HG03439 (cell line): ENCODE results near the gene LTV1.
"Not testable (repeated sequence)": the region's sequence is repeated elsewhere in the genome, so short reads cannot be mapped to it uniquely, and the experiment has no call there.

ENCODE experiments used
- ATAC-seq: cut with Tn5 transposase; IDR thresholded peaks from one replicate; pipeline ENCODE4 v1.9.1; 2021; ENCODE audit warnings: mild to moderate bottlenecking, moderate library complexity; ENCODE audit not compliant: unreplicated experiment

Gene LTV1

DNA sequence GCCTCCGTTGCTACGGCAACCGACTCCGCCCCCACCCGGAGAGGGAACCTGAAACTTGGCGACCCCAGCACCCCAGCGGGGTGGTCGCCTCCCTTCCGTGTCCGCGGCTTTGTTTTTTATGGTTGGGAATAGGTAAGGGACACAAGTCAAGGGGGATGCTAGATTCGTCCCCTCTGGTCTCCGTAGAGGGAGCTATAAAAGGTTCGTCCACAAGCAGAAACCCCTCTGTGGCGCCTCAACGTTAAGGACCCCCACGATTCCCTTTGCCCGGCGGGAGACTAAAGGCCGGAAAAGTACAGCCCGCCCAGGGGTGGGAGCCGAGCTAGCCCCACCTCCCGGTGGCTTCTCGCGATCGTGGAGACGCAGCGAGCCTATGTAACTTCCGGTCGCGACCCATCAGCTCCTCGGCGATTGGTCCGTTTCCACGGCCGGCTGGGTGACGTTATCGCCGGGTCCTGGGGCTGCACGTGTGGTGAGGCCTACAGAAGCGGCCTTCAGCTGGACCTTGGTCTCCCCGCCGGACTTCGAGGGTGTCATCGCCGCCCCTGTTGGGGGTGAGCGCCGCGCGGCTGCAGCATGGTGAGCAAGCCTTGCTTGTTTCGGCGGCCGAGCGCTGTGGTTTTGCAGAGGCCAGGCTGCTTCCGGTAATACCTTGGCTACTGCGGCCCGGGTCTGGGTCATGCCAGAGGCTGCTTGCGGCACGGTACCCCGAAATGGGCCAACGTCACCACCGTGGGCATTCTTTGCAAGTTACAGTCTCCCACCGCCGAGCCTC lies at the start of gene LTV1:
TSS of gene LTV1 (plus strand) at position 437 of the 775 bp plus-strand sequence. CDS start at position 577, 140 bp downstream.
- ATAC-seq: peak; percentile 100

DNA sequence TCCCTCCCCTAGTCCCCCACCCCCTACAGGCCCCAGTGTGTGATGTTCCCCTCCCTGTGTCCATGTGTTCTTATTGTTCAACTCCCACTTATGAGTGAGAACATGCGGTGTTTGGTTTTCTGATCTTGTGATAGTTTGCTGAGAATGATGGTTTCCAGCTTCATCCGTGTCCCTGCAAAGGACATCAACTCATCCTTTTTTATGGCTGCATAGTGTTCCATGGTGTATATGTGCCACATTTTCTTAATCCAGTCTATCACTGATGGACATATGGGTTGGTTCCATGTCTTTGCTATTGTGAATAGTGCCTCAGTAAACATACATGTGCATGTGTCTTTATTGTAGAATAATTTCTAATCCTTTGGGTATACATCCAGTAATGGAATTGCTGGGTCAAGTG lies 46.6 kb upstream of the LTV1 start:
- not testable (repeated sequence) for ATAC-seq

DNA sequence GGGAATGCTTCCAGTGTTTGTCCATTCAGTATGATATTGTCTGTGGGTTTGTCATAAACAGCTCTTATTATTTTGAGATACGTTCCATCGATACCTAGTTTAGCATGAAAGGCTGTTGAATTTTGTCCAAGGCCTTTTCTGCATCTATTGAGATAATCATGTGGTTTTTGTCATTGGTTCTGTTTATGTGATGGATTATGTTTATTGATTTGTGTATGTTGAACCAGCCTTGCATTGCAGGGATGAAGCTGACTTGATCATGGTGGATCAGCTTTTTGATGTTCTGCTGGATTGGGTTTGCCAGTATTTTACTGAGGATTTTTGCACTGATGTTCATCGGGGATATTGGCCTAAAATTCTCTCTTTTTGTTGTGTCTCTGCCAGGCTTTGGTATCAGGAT lies 44.7 kb upstream of the LTV1 start:
- not testable (repeated sequence) for ATAC-seq

- no peak for ATAC-seq
These were observed 40.1 kb upstream of the LTV1 start for GRCh38 chr6:143802833-143803565.

DNA sequence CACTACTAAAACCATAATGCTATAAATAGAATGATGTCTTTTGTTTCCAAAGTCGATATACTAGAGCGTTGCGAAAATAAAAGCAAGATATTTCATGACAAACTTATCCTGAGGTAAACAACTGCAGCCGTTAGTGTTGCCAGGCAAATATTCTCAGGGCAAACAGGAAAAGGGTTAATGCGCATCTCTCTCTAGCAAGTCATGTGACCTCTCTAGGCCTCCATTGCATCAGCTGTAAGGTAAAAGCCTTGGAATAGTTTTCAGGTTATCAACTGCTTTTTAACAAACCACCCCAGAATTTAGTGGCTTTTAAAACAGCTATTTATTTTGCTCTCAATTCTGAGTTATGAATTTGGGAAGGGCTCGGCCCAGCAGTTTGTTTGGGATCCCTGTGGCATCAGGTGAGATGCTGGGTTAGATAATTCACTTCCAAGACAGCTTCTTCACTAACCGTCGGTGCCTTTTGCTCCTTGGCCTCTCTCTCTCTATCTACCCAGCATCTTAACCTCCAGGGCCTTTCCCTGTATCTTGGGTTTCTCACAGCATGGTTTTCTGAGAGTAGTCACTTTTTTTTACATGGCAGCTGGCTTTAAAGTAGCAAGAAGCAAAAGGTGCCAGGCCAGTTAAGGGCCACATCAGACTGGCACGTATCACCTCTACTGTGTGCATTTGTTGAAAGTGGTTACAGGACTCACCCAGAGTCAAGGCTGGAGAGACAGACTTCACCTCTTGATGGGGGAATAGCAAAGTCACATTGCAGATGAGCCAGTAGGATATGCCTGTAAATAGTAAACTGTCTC lies 39.2 kb upstream of the LTV1 start:
- no peak for ATAC-seq

DNA sequence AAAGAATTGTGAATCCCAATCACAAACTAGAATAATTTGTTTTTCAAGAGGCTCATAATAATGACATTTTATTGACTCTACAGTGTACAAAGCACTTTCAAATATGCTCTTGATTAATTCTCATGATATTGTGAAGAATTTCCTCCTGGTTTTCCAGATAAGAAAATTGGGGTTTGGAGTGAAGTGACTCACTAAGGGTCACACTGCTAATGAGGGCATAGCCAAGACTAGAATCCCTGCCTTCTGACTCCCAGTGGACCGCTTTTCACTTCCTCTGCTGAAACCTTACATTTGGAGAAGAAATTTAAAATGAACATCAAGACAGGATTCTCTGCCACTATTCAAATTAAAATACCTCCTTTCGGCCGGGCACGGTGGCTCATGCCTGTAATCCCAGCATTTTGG lies 38.3 kb upstream of the LTV1 start:
- ATAC-seq: no peak

- ATAC-seq: no peak
These were observed 36.6 kb upstream of the LTV1 start for GRCh38 chr6:143806282-143807102.

DNA sequence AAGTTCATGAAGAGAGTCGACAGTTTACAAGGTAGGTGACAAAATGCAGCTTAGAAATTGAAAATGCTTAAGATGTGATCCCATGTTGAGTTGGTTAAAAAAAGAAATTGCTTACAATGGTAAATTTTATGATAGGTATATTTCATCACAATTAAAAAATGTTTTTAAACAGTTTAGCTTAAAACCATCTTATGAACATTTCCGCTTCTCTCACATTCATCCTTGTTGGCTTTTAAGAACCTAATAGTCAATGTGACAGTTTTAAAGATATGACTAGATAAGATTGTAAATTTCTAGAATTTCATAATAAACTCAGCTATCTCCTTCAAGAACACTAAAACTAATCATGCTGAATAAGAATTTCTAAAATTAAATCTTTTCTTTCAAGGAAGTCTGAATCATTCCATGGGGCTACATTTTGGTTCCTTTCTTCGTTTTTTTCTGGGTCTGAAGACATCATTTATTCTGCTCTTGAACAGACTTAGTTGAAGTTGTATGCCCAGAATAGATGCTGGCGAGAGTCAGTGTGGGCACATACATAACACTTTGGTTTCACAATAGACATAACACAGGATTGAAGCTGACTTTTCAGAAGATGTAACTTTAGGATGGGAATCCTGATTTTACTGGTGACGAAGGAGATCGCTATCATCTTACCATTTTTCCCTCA lies 35.9 kb upstream of the LTV1 start:
- ATAC-seq: no peak

DNA sequence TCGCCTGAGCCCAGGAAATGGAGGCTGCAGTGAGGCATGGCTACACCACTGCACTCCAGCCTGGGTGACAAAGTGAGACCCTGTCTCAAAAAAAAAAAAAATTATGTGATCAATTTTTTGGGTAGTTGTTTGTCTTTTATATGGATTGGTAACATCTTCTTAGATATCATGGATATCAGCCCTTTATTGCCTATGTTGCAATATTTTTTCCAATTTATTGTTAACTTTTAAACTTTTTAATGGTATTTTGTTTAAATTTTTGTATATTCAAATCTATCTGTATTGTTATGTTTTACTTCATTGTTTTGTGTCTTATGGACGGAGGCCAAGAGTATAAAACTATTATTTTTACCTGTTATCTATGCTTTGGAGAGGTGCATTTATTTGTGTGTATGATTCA lies 32.4 kb upstream of the LTV1 start:
- ATAC-seq: no peak

DNA sequence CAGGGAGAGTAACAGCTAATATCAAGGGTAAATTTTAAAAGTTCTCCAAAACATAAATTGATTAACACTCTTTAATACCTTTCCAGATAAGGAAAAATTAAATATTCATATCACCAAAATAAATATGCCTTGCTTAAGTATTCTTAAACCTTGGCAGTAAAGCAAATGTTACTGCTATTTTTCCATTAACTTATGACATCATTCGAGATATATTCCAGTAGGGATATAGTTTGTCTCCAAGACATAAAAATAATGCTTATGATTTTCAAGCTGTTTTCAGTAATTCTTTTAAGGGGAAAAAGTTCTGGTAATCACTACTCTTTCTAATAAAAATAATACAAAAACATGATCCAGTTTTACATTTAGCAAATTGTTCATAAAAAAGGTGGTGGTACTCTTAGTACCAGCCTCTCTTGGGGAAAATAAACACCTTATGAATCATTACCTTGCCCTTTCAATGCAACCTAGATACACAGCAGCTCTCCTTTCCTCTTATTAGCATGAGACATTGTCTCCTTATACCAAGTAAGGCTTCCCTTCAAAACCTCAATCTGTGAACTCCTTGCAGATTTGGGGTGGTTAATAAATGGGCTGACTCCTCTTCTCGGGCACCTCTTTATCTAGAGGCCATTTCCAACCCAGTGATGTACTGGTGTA lies 31.5 kb upstream of the LTV1 start:
- ATAC-seq: no peak

- ATAC-seq: no peak
These were observed 25.5 kb upstream of the LTV1 start for GRCh38 chr6:143817621-143818020.

DNA sequence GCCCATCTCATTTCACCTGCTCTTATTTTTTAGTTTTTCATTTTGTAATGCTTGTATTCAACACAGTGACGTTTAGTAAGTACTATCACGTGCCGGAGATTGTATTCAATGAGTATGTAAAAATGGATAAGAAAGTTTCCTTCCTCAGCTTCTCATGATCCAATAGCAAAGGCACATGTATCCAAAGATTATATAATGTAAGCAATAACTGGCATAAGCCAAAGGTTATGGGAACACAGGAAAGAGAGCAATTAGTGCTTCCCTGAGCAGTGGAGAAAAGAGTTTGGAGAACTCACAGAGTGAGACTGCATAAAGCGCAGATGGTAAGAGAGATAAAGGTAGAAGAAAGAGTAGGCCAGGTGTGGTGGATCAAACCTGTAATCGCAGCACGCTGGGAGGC lies 21.8 kb upstream of the LTV1 start:
- no peak for ATAC-seq

- ATAC-seq: no peak
These were observed 20.5 kb upstream of the LTV1 start for GRCh38 chr6:143822584-143823024.

DNA sequence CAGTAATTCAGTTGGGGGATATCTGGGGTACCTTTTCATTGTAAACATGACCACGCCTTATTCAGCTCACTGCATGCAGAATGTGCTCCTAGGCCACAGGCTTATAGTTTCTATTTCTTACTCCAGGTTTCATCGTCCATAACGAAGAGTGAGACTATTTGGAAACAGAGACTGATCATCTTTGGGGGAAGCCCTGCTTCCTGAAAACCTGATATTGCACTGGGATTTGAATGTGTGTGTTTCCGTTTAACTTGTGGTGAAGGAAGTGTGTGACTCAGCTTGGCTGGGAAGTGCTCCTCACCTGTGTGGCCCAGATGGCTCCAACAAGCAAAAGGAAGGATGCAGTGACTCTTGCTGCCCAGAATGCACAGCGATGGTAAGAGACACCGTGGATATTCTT lies 19.6 kb upstream of the LTV1 start:
- no peak for ATAC-seq

DNA sequence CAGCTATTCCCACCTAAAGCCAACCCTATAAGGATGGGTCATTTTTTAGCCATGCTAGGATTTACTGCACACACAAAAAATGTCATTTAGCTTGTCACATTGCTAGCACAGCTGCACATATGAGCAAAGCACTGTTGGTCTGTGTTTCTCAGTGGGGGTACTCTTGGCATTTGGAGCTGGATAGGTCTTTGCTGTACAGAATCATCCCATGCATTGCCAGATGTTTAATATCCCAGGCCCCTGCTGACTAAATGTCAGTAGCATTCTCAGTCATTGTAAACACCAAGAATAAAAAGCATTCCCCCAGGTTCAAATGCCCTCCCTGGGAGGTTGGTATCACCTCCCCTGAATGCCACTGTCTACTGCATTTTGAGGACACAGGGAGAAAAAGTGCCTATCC lies 14.6 kb upstream of the LTV1 start:
- ATAC-seq: no peak

DNA sequence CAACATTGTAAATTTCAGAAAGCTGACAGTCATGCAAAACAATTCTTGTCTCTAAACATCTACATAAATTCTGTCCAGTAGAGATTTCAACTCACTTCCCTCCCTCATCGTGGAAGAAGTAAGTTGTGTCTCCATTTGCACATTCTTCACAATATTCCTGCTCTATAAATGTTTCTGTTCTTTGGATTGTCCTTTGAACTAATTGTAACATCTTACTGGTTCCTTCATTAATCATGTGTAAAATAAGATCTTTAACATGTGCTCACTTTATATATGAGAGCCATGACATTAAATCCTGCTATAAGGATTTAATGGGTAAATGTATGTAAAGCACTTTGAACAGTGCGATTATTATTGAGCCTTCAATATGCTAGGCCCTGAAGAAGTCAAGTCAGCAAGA lies 7.0 kb upstream of the LTV1 start:
- ATAC-seq: no peak

GRCh38 chr6:143838395-143838794 lies 4.7 kb upstream of the LTV1 start:
- ATAC-seq: no peak

GRCh38 chr6:143839196-143839595 lies 3.9 kb upstream of the LTV1 start:
- ATAC-seq: no peak

DNA sequence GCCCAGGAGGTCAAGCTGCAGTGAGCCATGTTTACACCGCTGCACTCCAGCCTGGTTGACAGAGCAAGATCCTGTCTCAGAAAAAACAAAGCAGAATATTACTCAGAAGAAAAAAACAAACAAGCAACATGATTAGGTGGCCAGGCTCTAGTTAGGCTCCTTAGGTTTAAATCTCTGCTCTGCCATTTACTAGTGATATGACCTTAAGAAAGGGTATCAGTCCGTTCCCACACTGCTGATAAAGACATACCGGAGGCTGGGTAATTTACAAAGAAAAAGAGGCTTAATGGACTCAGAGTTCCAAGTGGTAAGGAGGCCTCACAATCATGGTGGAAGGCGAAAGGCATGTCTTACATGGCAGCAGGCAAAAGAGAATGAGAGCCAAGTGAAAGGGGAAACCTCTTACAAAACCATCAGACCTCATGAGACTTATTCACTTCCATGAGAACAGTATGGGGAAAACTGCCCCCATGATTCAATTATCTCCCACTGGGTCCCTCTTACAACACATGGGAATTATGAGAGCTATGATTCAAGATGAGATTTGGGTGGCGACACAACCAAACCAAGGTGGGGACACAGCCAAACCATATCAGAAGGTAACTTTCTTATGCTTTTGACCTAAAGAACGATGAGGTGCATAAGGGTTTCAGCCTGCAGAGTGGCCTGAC lies 2.4 kb upstream of the LTV1 start:
- no peak for ATAC-seq
